CD4-positive, alpha-beta T cell treated with Interleukin-4 for 4 hours (primary cell): Measurements from ENCODE around the gene OR8H2.
"Not testable (repeated sequence)": the region's sequence is repeated elsewhere in the genome, so short reads cannot be mapped to it uniquely, and the experiment has no call there.

Experiments used
- DNase-seq: peaks from one replicate; pipeline ENCODE4 v3.0.0-alpha.2; 2020

OR8H2 gene, protein sequence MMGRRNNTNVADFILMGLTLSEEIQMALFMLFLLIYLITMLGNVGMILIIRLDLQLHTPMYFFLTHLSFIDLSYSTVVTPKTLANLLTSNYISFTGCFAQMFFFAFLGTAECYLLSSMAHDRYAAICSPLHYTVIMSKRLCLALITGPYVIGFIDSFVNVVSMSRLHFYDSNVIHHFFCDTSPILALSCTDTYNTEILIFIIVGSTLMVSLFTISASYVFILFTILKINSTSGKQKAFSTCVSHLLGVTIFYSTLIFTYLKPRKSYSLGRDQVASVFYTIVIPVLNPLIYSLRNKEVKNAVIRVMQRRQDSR

DNA sequence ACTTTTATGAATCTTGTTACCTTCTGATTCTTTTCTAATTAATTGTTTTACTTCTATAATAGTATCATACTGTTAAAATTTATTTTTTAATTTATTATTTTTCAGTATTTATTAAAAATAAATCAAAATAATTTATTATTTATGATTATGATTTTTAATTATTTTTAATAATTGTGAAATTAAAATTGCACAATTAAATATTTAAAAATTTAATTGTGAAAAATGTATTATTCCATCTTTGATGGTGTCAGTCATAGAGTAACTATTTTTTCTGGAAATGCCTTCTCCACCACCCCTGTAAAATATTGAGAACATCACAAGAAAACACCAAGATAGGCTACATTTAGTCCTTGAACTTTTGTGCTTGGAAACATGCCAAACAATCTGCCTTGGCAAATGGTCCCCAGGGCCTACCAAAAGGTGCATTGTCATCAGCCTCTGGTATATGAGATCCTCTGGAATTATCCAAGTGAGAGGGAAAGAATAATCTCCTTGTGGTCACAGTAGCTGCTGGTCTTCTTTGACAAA is at the start of gene OR8H2:
Gene OR8H2, plus strand, starts transcription at position 478 of the 528 bp plus-strand sequence. CDS start 1,356 bp downstream, outside the sequence.
- DNase-seq: no peak

DNA sequence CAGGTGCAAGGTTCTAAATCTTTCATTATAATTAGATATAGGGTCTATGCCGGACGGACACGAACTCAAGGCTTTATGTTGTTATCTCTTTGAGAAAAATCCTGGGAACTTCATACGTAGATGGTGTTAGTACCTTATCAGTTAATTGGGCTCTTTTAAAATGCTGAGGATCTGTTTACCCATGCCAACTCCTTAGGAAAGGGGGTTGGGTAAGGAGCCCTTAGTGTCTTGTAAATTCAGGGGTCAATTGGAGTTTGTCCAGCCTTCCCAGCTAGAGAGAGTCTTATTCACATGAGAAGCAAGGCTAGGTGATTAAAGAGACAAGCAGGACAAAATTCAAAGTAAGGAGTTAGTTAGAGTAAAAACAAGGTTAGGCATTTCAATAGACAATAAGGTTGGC is 47.1 kb upstream of the OR8H2 start:
- not testable (repeated sequence) for DNase-seq

DNA sequence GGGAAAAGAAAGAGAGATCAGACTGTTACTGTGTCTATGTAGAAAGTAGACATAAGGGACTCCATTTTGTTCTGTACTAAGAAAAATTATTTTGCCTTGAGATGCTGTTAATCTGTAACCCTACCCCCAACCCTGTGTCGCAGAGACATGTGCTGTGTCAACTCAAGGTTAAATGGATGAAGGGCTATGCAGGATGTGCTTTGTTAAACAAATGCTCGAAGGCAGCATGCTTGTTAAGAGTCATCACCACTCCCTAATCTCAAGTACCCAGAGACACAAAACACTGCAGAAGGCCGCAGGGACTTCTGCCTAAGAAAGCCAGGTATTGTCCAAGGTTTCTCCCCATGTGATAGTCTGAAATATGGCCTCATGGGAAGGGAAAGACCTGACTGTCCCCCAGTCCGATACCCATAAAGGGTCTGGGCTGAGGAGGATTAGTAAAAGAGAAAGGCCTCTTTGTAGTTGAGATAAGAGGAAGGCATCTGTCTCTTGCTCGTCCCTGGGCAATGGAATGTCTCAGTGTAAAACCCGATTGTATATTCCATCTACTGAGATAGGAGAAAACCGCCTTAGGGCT is 45.7 kb upstream of the OR8H2 start:
- DNase-seq: not testable (repeated sequence)

- not testable (repeated sequence) for DNase-seq
Measured at GRCh38 chr11:56058260-56058780, 45.2 kb upstream of the OR8H2 start.

DNA sequence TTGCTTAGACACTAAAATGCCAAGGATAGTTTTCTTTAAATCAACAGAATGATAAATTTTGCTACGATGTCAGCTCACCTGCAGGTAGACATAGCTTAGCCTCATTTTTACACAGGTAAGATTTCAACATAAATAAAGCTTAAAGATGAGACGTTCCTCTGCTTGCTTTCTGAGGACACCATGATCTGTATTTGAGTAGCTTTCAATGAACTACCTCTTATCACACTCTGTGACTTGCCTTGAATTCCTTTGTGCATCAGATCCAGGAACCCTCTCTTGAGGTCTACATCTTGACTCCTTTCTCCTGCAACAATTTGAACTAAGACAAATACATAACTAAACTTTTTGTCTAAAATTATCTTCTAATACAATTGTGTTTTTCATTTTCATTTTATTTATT is 36.5 kb upstream of the OR8H2 start:
- DNase-seq: no peak

DNA sequence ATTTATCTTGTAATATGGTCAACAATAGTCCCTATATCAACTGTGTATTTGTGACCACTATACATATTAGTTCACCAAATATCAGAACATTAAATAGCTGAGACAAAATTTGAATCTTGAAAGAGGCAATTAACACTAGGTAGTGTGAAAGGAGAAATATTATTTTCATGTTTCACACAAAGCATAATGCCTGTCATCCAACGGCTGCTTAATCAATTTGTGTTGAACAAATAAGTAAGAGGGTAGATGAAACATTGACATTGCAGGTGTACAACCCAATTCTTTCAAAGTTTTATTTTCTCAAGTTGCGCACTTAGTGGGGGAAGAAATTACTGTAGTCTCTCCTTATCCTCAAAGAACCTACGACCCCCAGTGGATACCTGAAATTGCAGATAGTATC is 13.8 kb upstream of the OR8H2 start:
- no peak for DNase-seq

GRCh38 chr11:56093008-56093407 is 10.5 kb upstream of the OR8H2 start, which contains the start of gene OR8I2:
OR8I2 (plus strand) TSS chr11:56093308; CDS start chr11:56093308, 0 bp downstream.
- no peak for DNase-seq

- DNase-seq: no peak
Measured at GRCh38 chr11:56122073-56122472, 18.6 kb downstream of the OR8H2 start, which contains the start of gene OR8H3. OR8H3 (plus strand) TSS chr11:56122373; CDS start chr11:56122373, 0 bp downstream.

DNA sequence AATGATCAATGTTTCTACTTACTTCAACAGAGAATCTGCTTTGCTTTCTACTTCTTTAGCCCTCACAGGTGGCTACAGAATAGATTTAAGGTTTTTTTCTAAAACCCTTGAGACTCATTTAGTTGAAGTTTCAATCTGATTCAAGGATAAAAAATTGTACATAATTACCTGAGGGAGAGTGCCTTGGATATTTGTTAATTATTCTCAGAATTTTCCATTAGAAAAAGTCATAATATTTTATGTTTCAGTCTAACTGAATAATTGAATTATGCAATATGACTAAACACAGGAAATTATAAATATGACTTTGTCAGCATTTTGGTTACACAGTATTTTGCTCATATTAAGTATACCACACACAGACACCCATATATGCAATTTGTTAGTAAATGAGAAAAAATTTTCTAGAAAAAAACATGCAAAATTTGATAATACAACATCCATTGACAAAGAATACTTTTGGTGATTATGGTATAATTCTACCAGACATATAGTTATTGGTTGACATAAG is 36.7 kb downstream of the OR8H2 start, which contains the start of gene OR8J3:
Gene OR8J3, minus strand, starts transcription at position 51 of the 511 bp plus-strand sequence. CDS start 2,483 bp downstream, outside the sequence.
- DNase-seq: no peak

- DNase-seq: not testable (repeated sequence)
Measured at GRCh38 chr11:56143681-56144080, 40.2 kb downstream of the OR8H2 start.

- DNase-seq: no peak
Measured at GRCh38 chr11:56151376-56151775, 47.9 kb downstream of the OR8H2 start.

DNA sequence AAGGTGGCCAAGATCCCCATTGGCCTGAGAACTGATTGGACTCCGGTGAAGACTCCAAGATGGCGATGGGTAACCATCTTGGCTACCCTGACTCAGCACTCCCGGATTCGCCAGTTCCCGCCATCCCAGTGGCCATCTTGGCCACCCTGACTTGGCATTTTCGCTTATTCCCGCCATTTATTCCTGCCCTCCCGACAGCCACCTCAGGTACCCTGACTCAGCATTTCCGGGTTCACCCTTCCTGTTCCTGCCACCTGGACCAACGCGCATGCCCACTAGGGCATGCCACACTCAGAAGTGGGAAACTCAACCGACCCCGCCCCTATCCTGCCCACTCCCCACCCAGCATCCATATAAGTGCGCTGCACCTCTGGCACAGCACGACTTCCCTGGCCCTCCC is 48.8 kb downstream of the OR8H2 start:
- DNase-seq: no peak
